GM19324 (cell line): ENCODE data around the gene SLFN11.
"Not testable (repeated sequence)": the region's sequence is repeated elsewhere in the genome, so short reads cannot be mapped to it uniquely, and the experiment has no call there.

Source experiments
- ATAC-seq: cut with Tn5 transposase; IDR thresholded peaks from one replicate; pipeline ENCODE4 v1.9.1; 2021; ENCODE audit warnings: mild to moderate bottlenecking, moderate library complexity; ENCODE audit not compliant: unreplicated experiment, low FRiP score

Gene SLFN11

DNA sequence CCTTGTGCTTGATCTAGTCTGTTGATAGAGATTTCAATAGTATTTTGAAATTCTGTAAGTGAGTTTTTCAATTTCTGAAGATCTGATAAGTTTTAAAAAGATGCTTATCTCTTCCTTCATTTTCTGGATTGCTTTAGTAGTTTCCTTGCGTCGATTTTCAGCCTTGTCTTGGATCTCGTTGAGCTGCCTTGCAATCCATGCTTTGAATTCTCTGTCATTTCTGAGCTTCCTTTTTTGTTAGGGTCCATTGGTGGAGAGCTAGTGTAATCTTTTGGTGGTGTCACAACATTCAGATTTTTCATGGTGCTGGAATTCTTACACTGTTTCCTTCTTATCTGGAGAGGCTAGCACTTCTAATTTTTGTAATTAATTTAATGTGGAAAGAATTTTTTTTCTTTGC is 61.1 kb downstream of the SLFN11 start:
- ATAC-seq = peak; percentile 13

DNA sequence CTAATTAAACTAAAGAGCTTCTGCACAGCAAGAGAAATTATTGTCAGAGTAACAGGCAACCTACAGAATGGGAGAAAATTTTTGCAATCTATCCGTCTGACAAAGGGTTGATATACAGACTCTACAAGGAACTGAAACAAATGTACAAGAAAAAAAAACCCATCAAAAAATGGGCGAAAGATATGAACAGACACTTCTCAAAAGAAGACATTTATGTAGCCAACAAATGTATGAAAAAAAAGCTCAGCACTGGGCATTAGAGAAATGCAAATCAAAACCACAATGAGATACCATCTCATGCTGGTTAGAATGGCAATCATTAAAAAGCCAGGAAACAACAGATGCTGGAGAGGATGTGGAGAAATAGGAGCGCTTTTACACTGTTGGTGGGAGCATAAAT is 64.1 kb downstream of the SLFN11 start:
- ATAC-seq = not testable (repeated sequence)
